ENCODE measurements around the gene MZB1. TPM values are rescaled to one million over a fixed set of nuclear protein-coding genes. Genes with fewer than 3 reads are reported as not detected.

MZB1 gene
- total RNA-seq, 1 donor from 2014 or later = 0.24 TPM

DNA sequence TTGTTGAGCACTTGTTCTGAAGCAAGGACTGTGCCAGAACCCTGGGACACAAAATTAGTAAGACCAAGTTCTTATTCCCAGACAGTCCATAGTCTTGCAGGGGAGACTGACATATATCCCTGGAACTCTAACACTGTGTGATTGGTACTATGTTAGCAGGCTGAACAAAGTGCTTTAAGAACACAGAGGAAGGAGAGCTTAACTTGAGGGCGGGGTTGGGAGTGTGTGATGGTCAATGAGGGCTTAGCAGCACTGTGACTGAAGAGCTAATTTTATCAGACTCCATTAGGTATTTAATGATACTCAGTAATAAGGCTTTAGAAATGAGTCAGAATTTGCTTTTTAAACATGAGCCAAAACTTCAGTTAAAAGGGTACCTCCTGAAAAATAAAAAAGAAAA lies 29.1 kb upstream of the MZB1 start:
- Mint-ChIP-seq H3K27ac (no peak overlapping the region), H3K4me3 (ENCODE audit: low read depth) (no peak overlapping the region), H3K36me3 (ENCODE audit: insufficient read depth) (peaks cover 12% of the 10 kb centered on the region), H3K27me3 (no peaks in the 10 kb centered on the region), H3K9me3 (ENCODE audit: low read depth) (no peaks in the 10 kb centered on the region), H3K4me1 (ENCODE audit: low read depth) (no peaks in the 10 kb centered on the region)
- TF ChIP-seq, protein P1, sequence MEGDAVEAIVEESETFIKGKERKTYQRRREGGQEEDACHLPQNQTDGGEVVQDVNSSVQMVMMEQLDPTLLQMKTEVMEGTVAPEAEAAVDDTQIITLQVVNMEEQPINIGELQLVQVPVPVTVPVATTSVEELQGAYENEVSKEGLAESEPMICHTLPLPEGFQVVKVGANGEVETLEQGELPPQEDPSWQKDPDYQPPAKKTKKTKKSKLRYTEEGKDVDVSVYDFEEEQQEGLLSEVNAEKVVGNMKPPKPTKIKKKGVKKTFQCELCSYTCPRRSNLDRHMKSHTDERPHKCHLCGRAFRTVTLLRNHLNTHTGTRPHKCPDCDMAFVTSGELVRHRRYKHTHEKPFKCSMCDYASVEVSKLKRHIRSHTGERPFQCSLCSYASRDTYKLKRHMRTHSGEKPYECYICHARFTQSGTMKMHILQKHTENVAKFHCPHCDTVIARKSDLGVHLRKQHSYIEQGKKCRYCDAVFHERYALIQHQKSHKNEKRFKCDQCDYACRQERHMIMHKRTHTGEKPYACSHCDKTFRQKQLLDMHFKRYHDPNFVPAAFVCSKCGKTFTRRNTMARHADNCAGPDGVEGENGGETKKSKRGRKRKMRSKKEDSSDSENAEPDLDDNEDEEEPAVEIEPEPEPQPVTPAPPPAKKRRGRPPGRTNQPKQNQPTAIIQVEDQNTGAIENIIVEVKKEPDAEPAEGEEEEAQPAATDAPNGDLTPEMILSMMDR (IDR thresholded peaks at IDR 0.05; ENCODE audit: unreplicated experiment) = no peak
- DNase-seq (ENCODE audit: low spot score, unreplicated experiment) = no peak

DNA sequence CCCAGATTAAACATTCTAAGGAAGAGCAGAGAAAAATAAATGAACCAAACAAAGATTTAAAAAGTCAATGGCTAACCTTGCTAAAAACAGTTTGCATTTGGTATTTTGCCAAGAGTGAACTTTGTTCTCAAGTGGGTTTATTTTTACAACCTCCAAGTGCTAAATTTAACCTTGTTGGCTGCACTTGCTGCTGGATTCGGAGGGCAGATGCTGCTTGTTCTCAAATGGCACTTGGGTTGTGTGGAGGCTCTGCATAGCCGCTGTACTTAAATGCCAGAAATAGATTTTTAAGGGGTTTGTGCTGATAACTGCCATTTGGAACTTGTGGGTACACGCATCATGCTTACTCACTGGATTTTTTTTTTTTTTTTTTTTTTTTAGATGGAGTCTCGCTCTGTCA lies 27.5 kb upstream of the MZB1 start:
- Mint-ChIP-seq H3K4me1 (ENCODE audit: low read depth) (no peaks in the 10 kb centered on the region), H3K27ac (no peak overlapping the region), H3K36me3 (ENCODE audit: insufficient read depth) (peaks cover 8% of the 10 kb centered on the region), H3K4me3 (ENCODE audit: low read depth) (no peak overlapping the region), H3K27me3 (no peaks in the 10 kb centered on the region), H3K9me3 (ENCODE audit: low read depth) (no peaks in the 10 kb centered on the region)
- no peak for DNase-seq (ENCODE audit: low spot score, unreplicated experiment)
- TF ChIP-seq, protein P1 (IDR thresholded peaks at IDR 0.05; ENCODE audit: unreplicated experiment) = no peak

DNA sequence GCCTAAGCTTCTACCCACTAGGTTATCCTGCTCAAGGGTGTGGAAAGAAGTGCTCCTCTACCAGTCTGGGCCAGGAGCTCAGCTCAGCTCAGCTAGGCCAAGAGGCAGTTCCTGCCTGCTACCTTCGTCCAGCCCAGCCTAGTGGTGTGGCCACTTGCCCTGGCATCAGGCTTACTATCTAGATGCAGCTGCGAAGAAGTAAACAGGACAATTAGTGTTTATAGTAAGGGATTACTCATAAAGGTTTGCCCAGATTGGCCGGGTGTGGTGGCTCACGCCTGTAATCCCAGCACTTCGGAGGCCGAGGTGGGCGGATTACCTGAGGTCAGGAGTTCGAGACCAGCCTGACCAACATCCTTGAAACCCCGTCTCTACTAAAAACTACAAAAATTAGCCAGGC lies 26.9 kb upstream of the MZB1 start:
- DNase-seq (ENCODE audit: low spot score, unreplicated experiment) = no peak
- Mint-ChIP-seq H3K9me3 (ENCODE audit: low read depth) (no peaks in the 10 kb centered on the region), H3K27me3 (no peaks in the 10 kb centered on the region), H3K27ac (no peak overlapping the region), H3K36me3 (ENCODE audit: insufficient read depth) (peaks cover 7% of the 10 kb centered on the region), H3K4me3 (ENCODE audit: low read depth) (no peak overlapping the region), H3K4me1 (ENCODE audit: low read depth) (no peaks in the 10 kb centered on the region)
- TF ChIP-seq, protein P1 (IDR thresholded peaks at IDR 0.05; ENCODE audit: unreplicated experiment) = no peak

DNA sequence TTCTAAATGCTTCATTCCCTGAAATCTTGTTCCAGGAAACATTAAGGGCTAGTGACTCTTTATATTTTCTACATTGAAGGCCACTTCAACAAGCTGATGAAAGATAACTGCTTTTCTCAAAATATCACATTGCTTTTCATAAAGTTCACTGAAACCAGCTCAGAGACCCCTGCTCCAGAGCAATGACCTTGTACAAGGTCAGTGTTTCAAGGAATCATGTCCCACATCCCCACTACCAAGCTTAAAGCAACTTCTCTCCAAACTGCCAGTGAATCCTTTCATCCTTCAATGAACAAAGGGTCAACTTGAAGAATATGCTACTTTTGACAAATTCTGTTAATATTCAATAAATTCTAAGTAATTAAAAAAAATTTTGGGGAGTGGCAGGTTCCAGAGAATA lies 26.2 kb upstream of the MZB1 start:
- no peaks in the 10 kb centered on the region for H3K9me3 Mint-ChIP-seq (ENCODE audit: low read depth)
- peaks cover 7% of the 10 kb centered on the region for H3K36me3 Mint-ChIP-seq (ENCODE audit: insufficient read depth)
- no peak overlapping the region for H3K4me3 Mint-ChIP-seq (ENCODE audit: low read depth)
- no peak overlapping the region for H3K27ac Mint-ChIP-seq
- TF ChIP-seq, protein P1 (IDR thresholded peaks at IDR 0.05; ENCODE audit: unreplicated experiment) = no peak
- H3K27me3 Mint-ChIP-seq = no peaks in the 10 kb centered on the region
- no peaks in the 10 kb centered on the region for H3K4me1 Mint-ChIP-seq (ENCODE audit: low read depth)
- no peak for DNase-seq (ENCODE audit: low spot score, unreplicated experiment)

DNA sequence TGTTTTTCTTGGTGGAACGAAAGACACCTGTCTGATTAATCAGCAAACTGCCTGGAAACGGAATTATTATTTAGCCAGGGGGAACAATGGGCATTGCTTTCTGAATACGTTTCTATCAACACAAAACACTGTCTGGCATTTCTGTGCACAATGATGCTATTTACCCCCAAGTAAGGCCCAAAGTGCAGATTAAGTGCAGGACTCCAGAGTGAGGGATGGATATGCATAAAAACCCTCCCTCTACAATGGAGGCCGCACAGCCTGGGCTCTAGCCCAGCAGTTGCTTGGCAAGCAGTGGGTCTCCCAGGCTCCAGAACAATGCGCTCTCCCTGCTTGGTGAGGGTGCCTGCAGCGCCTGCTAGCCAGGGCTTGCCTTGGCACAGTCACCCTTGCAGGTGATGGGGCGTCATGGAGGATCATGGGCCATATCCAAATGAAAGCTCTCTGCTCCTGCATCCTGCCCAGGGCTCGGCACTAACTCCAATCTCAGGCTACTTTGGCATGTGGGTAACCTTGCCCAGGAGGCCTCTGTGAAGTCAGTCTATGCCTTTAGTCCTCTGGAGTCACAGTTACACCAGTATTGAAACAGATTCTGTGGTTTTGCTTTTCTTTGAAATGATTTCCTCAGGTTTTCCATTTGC lies 25.6 kb upstream of the MZB1 start:
- Mint-ChIP-seq H3K27ac (no peak overlapping the region), H3K4me1 (ENCODE audit: low read depth) (no peaks in the 10 kb centered on the region), H3K36me3 (ENCODE audit: insufficient read depth) (peaks cover 6% of the 10 kb centered on the region), H3K4me3 (ENCODE audit: low read depth) (no peak overlapping the region), H3K9me3 (ENCODE audit: low read depth) (no peaks in the 10 kb centered on the region), H3K27me3 (no peaks in the 10 kb centered on the region)
- no peak for DNase-seq (ENCODE audit: low spot score, unreplicated experiment)
- TF ChIP-seq, protein P1 (IDR thresholded peaks at IDR 0.05; ENCODE audit: unreplicated experiment) = no peak

All from progenitor cell of endocrine pancreas (in vitro differentiated cells).